Effector memory CD4-positive, alpha-beta T cell (primary cell): Measurements from ENCODE around the gene PTPRK.

ENCODE experiments used
- DNase-seq, 3 donors: peaks; one replicate each; pipeline ENCODE4 v3.0.0-alpha.2; 2020
- H3K27ac ChIP-seq: 2 replicates; pipeline ENCODE4 v1.7.0; 2013; ENCODE audit warnings: mild to moderate bottlenecking, low read length, moderate library complexity; ENCODE audit not compliant: insufficient read depth, poor library complexity, severe bottlenecking
- H3K27me3 ChIP-seq: replicated peaks from 2 replicates; pipeline ENCODE4 v1.7.0; 2013; ENCODE audit warnings: mild to moderate bottlenecking, low read length; ENCODE audit not compliant: insufficient read depth, control insufficient read depth, poor library complexity, severe bottlenecking
- H3K36me3 ChIP-seq: 2 replicates; pipeline ENCODE4 v1.7.0; 2013; ENCODE audit warnings: mild to moderate bottlenecking, low read length, moderate library complexity; ENCODE audit not compliant: control insufficient read depth, insufficient read depth
- H3K4me1 ChIP-seq: 2 replicates; pipeline ENCODE4 v1.7.0; 2013; ENCODE audit warnings: low read length, mild to moderate bottlenecking; ENCODE audit not compliant: control insufficient read depth, insufficient read depth, poor library complexity, severe bottlenecking
- H3K4me3 ChIP-seq: 2 replicates; pipeline ENCODE4 v1.7.0; 2013; ENCODE audit warnings: low read length, low read depth, mild to moderate bottlenecking; ENCODE audit not compliant: insufficient read depth, poor library complexity, severe bottlenecking
- H3K9me3 ChIP-seq: 2 replicates; pipeline ENCODE4 v1.7.0; 2013; ENCODE audit warnings: mild to moderate bottlenecking, low read length, moderate library complexity; ENCODE audit not compliant: control insufficient read depth

Gene PTPRK

DNA sequence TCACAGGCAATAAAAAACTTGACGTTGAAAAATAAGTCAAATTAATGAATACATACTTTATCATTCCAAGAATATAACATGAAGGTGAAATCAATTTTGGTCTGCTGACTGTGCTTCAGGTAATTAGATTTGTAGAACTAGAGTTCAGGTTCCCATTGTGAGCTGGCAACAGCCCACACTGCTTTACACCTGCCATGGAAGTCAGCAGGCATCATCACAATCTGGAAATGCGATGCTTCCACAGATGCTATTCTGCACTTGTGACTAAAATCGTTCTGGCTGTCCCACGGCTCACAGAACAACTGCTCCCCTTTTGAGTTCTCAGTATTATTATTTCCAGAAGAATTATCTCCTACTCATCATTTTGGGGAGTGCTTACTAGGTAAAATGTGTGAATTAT, 556.9 kb downstream of the PTPRK start:
- H3K4me1 ChIP-seq = no peaks in the 10 kb centered on the region
- H3K27ac ChIP-seq = no peak overlapping the region
- no peak overlapping the region for H3K4me3 ChIP-seq
- H3K36me3 ChIP-seq = no peaks in the 10 kb centered on the region
- H3K9me3 ChIP-seq = no peaks in the 10 kb centered on the region
- no peak for DNase-seq
- H3K27me3 ChIP-seq = no peaks in the 10 kb centered on the region

- H3K4me3 ChIP-seq = no peak overlapping the region
- no peaks in the 10 kb centered on the region for H3K9me3 ChIP-seq
- H3K27me3 ChIP-seq = no peaks in the 10 kb centered on the region
- no peak for DNase-seq
- H3K36me3 ChIP-seq = no peaks in the 10 kb centered on the region
- no peaks in the 10 kb centered on the region for H3K4me1 ChIP-seq
- H3K27ac ChIP-seq = no peak overlapping the region
These were observed 560.5 kb downstream of the PTPRK start for GRCh38 chr6:127959869-127960268.

DNA sequence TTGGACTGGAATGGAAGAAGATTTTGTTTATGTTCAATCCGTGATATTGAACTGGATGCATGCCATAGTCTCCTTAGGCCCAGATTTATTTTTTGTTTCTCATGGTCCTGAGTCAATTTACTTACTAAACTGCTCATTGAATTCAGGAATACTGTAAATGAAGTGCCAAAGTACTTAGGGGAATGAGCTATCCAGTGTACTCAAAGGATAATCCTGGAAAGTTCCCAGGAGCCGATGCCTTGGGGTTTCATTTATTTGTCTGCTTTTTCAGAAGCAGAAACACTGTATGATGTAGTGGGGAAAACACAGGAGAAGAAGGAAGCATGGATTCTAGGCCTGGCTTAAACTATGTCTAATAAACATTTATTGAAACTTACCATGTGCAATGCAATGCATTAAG, 563.4 kb downstream of the PTPRK start:
- DNase-seq = no peak
- H3K36me3 ChIP-seq = no peaks in the 10 kb centered on the region
- no peak overlapping the region for H3K27ac ChIP-seq
- peaks cover 11% of the 10 kb centered on the region for H3K4me1 ChIP-seq
- no peaks in the 10 kb centered on the region for H3K27me3 ChIP-seq
- no peaks in the 10 kb centered on the region for H3K9me3 ChIP-seq
- no peak overlapping the region for H3K4me3 ChIP-seq

- Histone ChIP-seq H3K4me1 (peaks cover 16% of the 10 kb centered on the region), H3K27ac (no peak overlapping the region), H3K36me3 (no peaks in the 10 kb centered on the region), H3K4me3 (no peak overlapping the region), H3K9me3 (no peaks in the 10 kb centered on the region), H3K27me3 (no peaks in the 10 kb centered on the region)
- DNase-seq = no peak
These were observed 564.0 kb downstream of the PTPRK start for GRCh38 chr6:127956260-127956888.

DNA sequence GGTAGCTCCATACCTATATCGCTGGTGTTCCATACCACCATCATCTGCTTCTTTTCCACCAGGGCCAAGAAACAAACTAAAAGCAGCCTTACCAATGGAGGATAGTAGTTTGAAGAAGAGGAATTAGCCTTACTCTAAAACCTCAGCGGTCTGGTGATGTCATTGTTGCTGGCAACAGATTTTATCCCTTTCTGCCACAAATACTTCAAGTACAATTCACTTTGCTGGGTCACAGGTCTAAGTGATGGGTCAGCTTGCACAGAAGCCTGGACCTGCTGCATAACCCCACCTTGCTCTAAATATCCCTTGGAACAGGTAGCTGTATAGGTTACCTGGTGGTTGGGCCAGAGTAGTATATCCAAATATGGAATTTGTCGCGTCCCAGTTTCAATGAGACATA, 566.3 kb downstream of the PTPRK start:
- Histone ChIP-seq H3K36me3 (no peaks in the 10 kb centered on the region), H3K27me3 (no peaks in the 10 kb centered on the region), H3K9me3 (no peaks in the 10 kb centered on the region), H3K27ac (no peak overlapping the region), H3K4me1 (peaks cover 23% of the 10 kb centered on the region), H3K4me3 (no peak overlapping the region)
- no peak for DNase-seq

DNA sequence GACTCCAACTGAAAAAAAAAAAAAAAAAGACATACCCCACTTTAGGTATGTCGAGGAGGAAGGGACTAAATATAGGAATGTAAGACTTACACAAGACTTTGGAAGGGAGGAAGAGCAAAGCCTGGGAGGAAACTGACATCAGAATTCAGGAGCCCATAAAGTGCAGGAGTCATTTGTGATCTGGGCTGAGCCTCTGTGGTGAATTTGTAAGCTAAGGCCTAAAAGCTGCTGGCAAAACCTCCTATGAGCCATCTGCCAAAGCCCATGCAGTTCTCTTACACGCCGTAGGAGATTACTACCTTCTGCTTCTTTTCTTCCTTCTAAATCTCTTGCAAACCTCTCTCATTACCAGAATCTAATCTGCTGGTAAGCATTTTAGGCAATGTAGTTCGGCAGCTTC, 567.6 kb downstream of the PTPRK start:
- DNase-seq = no peak
- Histone ChIP-seq H3K27ac (no peak overlapping the region), H3K4me1 (peaks cover 23% of the 10 kb centered on the region), H3K36me3 (no peaks in the 10 kb centered on the region), H3K4me3 (no peak overlapping the region), H3K27me3 (no peaks in the 10 kb centered on the region), H3K9me3 (no peaks in the 10 kb centered on the region)

GRCh38 chr6:127952176-127952575, 568.2 kb downstream of the PTPRK start:
- Histone ChIP-seq H3K9me3 (no peaks in the 10 kb centered on the region), H3K4me3 (no peak overlapping the region), H3K27me3 (no peaks in the 10 kb centered on the region), H3K4me1 (peaks cover 23% of the 10 kb centered on the region), H3K36me3 (no peaks in the 10 kb centered on the region), H3K27ac (no peak overlapping the region)
- DNase-seq = no peak

GRCh38 chr6:127951172-127951917, 569.1 kb downstream of the PTPRK start:
- H3K4me1 ChIP-seq = peaks cover 23% of the 10 kb centered on the region
- no peaks in the 10 kb centered on the region for H3K36me3 ChIP-seq
- peak overlapping the region; percentile 52 for H3K27ac ChIP-seq
- H3K27me3 ChIP-seq = no peaks in the 10 kb centered on the region
- H3K4me3 ChIP-seq = peak overlapping the region; percentile 11
- no peak for DNase-seq
- H3K9me3 ChIP-seq = no peaks in the 10 kb centered on the region

GRCh38 chr6:127950566-127951145, 569.7 kb downstream of the PTPRK start:
- Histone ChIP-seq H3K27ac (peak overlapping the region; percentile 52), H3K9me3 (no peaks in the 10 kb centered on the region), H3K27me3 (no peaks in the 10 kb centered on the region), H3K4me1 (peaks cover 23% of the 10 kb centered on the region), H3K36me3 (no peaks in the 10 kb centered on the region), H3K4me3 (peak overlapping the region; percentile 11)
- DNase-seq = no peak

GRCh38 chr6:127949251-127949650, 571.1 kb downstream of the PTPRK start:
- no peak for DNase-seq
- H3K27me3 ChIP-seq = no peaks in the 10 kb centered on the region
- no peaks in the 10 kb centered on the region for H3K9me3 ChIP-seq
- H3K4me3 ChIP-seq = no peak overlapping the region
- H3K27ac ChIP-seq = no peak overlapping the region
- H3K4me1 ChIP-seq = peaks cover 23% of the 10 kb centered on the region
- no peaks in the 10 kb centered on the region for H3K36me3 ChIP-seq
